OCI-LY7 (cell line): ENCODE data around the gene TMEM154.

ENCODE experiments used
- CTCF ChIP-seq: fragments of 200-600 bp; sonication (generic); conservative IDR thresholded peaks from 2 replicates; pipeline ENCODE4 v1.5.1; 2014; ENCODE audit warnings: mild to moderate bottlenecking, antibody characterized with exemption, low read length, moderate library complexity, mixed read lengths
- EZH2phosphoT487 ChIP-seq: fragments of 200-600 bp; sonication (generic); IDR thresholded peaks from 2 replicates; pipeline ENCODE4 v1.6.1; 2018; ENCODE audit warnings: low read depth, borderline replicate concordance, mild to moderate bottlenecking, mixed run types, antibody characterized with exemption, low read length, moderate library complexity, mixed read lengths

DNA sequence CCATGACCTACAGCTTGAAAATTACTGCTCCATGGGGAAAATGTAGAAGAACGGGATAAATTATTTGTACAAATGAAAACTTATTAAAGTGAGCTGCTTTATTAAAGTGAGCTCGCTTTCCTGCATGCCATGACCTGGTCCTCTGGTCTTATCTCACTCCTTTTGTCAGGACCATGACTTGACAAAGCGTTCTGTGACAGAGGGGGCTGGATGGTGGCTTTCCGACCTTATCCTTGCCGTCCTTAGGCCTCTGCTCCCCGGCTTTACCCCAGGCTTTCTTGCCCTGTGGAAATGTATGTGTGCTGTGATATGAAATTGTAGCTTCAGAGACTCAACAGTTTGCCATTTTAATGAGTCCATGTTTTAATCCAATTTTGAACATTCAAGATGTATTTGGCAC is 99.9 kb downstream of the TMEM154 start:
- TF ChIP-seq CTCF: no peak
- TF ChIP-seq EZH2phosphoT487: no peak
